ENCODE results near the gene POPDC3. TPM values are rescaled to one million over a fixed set of nuclear protein-coding genes. Genes with fewer than 3 reads are reported as not detected.

The POPDC3 gene
- total RNA-seq, 1 experiment from 2014 or later: 5.7 TPM

GRCh38 chr6:105138141-105138540, 41.7 kb downstream of the POPDC3 start:
- H2BK5ac ChIP-seq (ENCODE audit: insufficient read length, low read length): no peak overlapping the region
- H4K91ac ChIP-seq (ENCODE audit: insufficient read length, low read depth, low read length): no peak overlapping the region
- no peak overlapping the region for H3K56ac ChIP-seq (ENCODE audit: insufficient read length, low read depth, low read length)
- no peak overlapping the region for H3T11ph ChIP-seq (ENCODE audit: low read length)
- no peak for DNase-seq
- H3K79me2 ChIP-seq (ENCODE audit: insufficient read depth, low read length): no peaks in the 10 kb centered on the region
- H3K36me3 Mint-ChIP-seq (ENCODE audit: insufficient read depth in 1 of 3, low read depth in 3 of 3): no peaks in the 10 kb centered on the region
- TF ChIP-seq CTCF (conservative IDR thresholded peaks at IDR 0.05): no peak
- H3K4me2 ChIP-seq (ENCODE audit: insufficient read depth, insufficient read length, low read length): peak overlapping the region; percentile 84
- H3K4me1 Mint-ChIP-seq: peaks cover 4 to 7% of the 10 kb centered on the region in 2 experiments; a peak in 3 of 4 replicates
- H3K27ac ChIP-seq (ENCODE audit: insufficient read length, low read depth, low read length): no peak overlapping the region
- no peak overlapping the region for H4K8ac ChIP-seq (replicated peaks; ENCODE audit: insufficient read length, low read depth, low read length)
- no peak overlapping the region for H4K5ac ChIP-seq (ENCODE audit: insufficient read length, low read depth, low read length)
- H4K20me1 ChIP-seq (ENCODE audit: control insufficient read depth, insufficient read depth, insufficient read length): no peaks in the 10 kb centered on the region
- no peak overlapping the region for H3K23ac ChIP-seq (ENCODE audit: insufficient read length, low read depth, low read length)
- no peak overlapping the region for H3K14ac ChIP-seq (ENCODE audit: insufficient read depth, low read length)
- no peak overlapping the region for H2BK20ac ChIP-seq (ENCODE audit: low read depth, low read length, poor library complexity, severe bottlenecking)
- H2BK15ac ChIP-seq (ENCODE audit: low read depth, low read length): no peak overlapping the region
- H3K18ac ChIP-seq (ENCODE audit: insufficient read length, low read depth, low read length): no peak overlapping the region
- no peak overlapping the region for H2BK12ac ChIP-seq (ENCODE audit: insufficient read length, low read depth, low read length)
- no peak overlapping the region for H2AK5ac ChIP-seq (ENCODE audit: insufficient read length, low read length)
- no peaks in the 10 kb centered on the region for H3K4me1 ChIP-seq (ENCODE audit: insufficient read depth, low read length)
- peaks cover 58% of the 10 kb centered on the region for H3K27me3 Mint-ChIP-seq (ENCODE audit: low read depth)
- no peak overlapping the region for H3K4ac ChIP-seq (ENCODE audit: low read depth, low read length)
- peaks cover 14% of the 10 kb centered on the region for H3K23me2 ChIP-seq (ENCODE audit: insufficient read length, low read depth, low read length, poor library complexity, severe bottlenecking)
- no peak overlapping the region for H3K9ac ChIP-seq (ENCODE audit: extremely low read depth, insufficient read length, low read length)
- no peaks in the 10 kb centered on the region for H3K79me1 ChIP-seq (ENCODE audit: insufficient read depth, low read depth, low read length, poor library complexity, severe bottlenecking)
- no peak overlapping the region for H2BK120ac ChIP-seq (ENCODE audit: low read depth, low read length, poor library complexity, severe bottlenecking)
- no peaks in the 10 kb centered on the region for H3K9me3 ChIP-seq (ENCODE audit: control insufficient read depth, low read depth, low read length)
- no CpG with 5 or more reads among the region's 2 CpGs for WGBS (ENCODE audit: extremely low coverage, insufficient read length, low lambda C conversion rate)
- H3K9me3 Mint-ChIP-seq: no peaks in the 10 kb centered on the region; a peak in 1 of 5 replicates
- H3K27ac Mint-ChIP-seq: no peak overlapping the region
- no peak overlapping the region for H2AFZ ChIP-seq (ENCODE audit: low read length)
- H3K4me3 Mint-ChIP-seq: peak overlapping the region; percentile 43 to 70; a peak in 4 of 5 replicates
- H3K27me3 ChIP-seq (ENCODE audit: insufficient read depth, low read length): peaks cover 13% of the 10 kb centered on the region; the same call in 1 of the 2 replicates
